ENCODE results near the gene RHNO1.
A peak's percentile ranks its signal among the peaks of the same experiment; 100 is the strongest.
"Not testable (repeated sequence)": the region's sequence is repeated elsewhere in the genome, so short reads cannot be mapped to it uniquely, and the experiment has no call there.

RHNO1 gene

GRCh38 chr12:2864198-2864597 is 12.8 kb upstream of the RHNO1 start:
- no peak for DNase-seq (ENCODE audit: low spot score)
- Histone ChIP-seq H3K36me3 (ENCODE audit: low read depth) (peaks cover 96% of the 10 kb centered on the region), H3K9me3 (ENCODE audit: severe bottlenecking) (no peaks in the 10 kb centered on the region), H3K4me1 (ENCODE audit: insufficient read depth, poor library complexity, severe bottlenecking) (no peaks in the 10 kb centered on the region), H3K27ac (ENCODE audit: poor library complexity, severe bottlenecking) (no peak overlapping the region), H3K4me3 (ENCODE audit: severe bottlenecking) (no peak overlapping the region), H3K27me3 (ENCODE audit: insufficient read depth, poor library complexity, severe bottlenecking) (no peaks in the 10 kb centered on the region)
- no peak for ATAC-seq (ENCODE audit: low read depth)
- no peak for TF ChIP-seq CTCF (IDR thresholded peaks at IDR 0.05; ENCODE audit: poor library complexity, severe bottlenecking)

- not testable (repeated sequence) for ATAC-seq (ENCODE audit: low read depth); H3K27me3 ChIP-seq (ENCODE audit: insufficient read depth, poor library complexity, severe bottlenecking); H3K4me3 ChIP-seq (ENCODE audit: severe bottlenecking); H3K4me1 ChIP-seq (ENCODE audit: insufficient read depth, poor library complexity, severe bottlenecking); H3K27ac ChIP-seq (ENCODE audit: poor library complexity, severe bottlenecking); DNase-seq (ENCODE audit: low spot score); H3K9me3 ChIP-seq (ENCODE audit: severe bottlenecking)
- peaks cover 92% of the 10 kb centered on the region for H3K36me3 ChIP-seq (ENCODE audit: low read depth)
These were observed 7.9 kb upstream of the RHNO1 start for GRCh38 chr12:2868986-2869632.

- Histone ChIP-seq H3K36me3 (ENCODE audit: low read depth) (peaks cover 68% of the 10 kb centered on the region), H3K9me3 (ENCODE audit: severe bottlenecking) (no peaks in the 10 kb centered on the region), H3K4me1 (ENCODE audit: insufficient read depth, poor library complexity, severe bottlenecking) (peaks cover 8% of the 10 kb centered on the region), H3K27me3 (ENCODE audit: insufficient read depth, poor library complexity, severe bottlenecking) (no peaks in the 10 kb centered on the region), H3K4me3 (ENCODE audit: severe bottlenecking) (peak overlapping the region; percentile 94), H3K27ac (ENCODE audit: poor library complexity, severe bottlenecking) (peak overlapping the region; percentile 77)
- peak; percentile 71 for ATAC-seq (ENCODE audit: low read depth)
- TF ChIP-seq CTCF (IDR thresholded peaks at IDR 0.05; ENCODE audit: poor library complexity, severe bottlenecking), result no peak
- no peak for DNase-seq (ENCODE audit: low spot score)
These were observed 484 bp upstream of the RHNO1 start for GRCh38 chr12:2876431-2877046.

- Histone ChIP-seq H3K4me3 (ENCODE audit: severe bottlenecking) (peak overlapping the region; percentile 94), H3K4me1 (ENCODE audit: insufficient read depth, poor library complexity, severe bottlenecking) (peaks cover 8% of the 10 kb centered on the region), H3K9me3 (ENCODE audit: severe bottlenecking) (no peaks in the 10 kb centered on the region), H3K27ac (ENCODE audit: poor library complexity, severe bottlenecking) (peak overlapping the region; percentile 77), H3K36me3 (ENCODE audit: low read depth) (peaks cover 54% of the 10 kb centered on the region), H3K27me3 (ENCODE audit: insufficient read depth, poor library complexity, severe bottlenecking) (no peaks in the 10 kb centered on the region)
- peak; percentile 5 for TF ChIP-seq CTCF (IDR thresholded peaks at IDR 0.05; ENCODE audit: poor library complexity, severe bottlenecking)
- no peak for DNase-seq (ENCODE audit: low spot score)
- no peak for ATAC-seq (ENCODE audit: low read depth)
These were observed 1.1 kb downstream of the RHNO1 start for GRCh38 chr12:2877953-2878732.

- DNase-seq (ENCODE audit: low spot score), result no peak
- H3K4me1 ChIP-seq (ENCODE audit: insufficient read depth, poor library complexity, severe bottlenecking), result peaks cover 8% of the 10 kb centered on the region
- no peaks in the 10 kb centered on the region for H3K9me3 ChIP-seq (ENCODE audit: severe bottlenecking)
- H3K27me3 ChIP-seq (ENCODE audit: insufficient read depth, poor library complexity, severe bottlenecking), result no peaks in the 10 kb centered on the region
- peaks cover 49% of the 10 kb centered on the region for H3K36me3 ChIP-seq (ENCODE audit: low read depth)
- no peak for ATAC-seq (ENCODE audit: low read depth)
- H3K4me3 ChIP-seq (ENCODE audit: severe bottlenecking), result no peak overlapping the region
- TF ChIP-seq CTCF (IDR thresholded peaks at IDR 0.05; ENCODE audit: poor library complexity, severe bottlenecking), result no peak
- no peak overlapping the region for H3K27ac ChIP-seq (ENCODE audit: poor library complexity, severe bottlenecking)
These were observed 2.8 kb downstream of the RHNO1 start for GRCh38 chr12:2879853-2880252.
